HEK293T (cell line): Measurements from ENCODE around the gene KLHDC7B.

ENCODE experiments used
- ARNT ChIP-seq: fragments of 450-650 bp; IDR thresholded peaks from 2 replicates; pipeline ENCODE4 v1.6.1; 2017; ENCODE audit warnings: mild to moderate bottlenecking
- FOXK2 ChIP-seq: fragments of 450-650 bp; IDR thresholded peaks from 2 replicates; pipeline ENCODE4 v1.6.1; 2016; ENCODE audit warnings: mild to moderate bottlenecking
- HDGF ChIP-seq: fragments of 450-650 bp; IDR thresholded peaks from 2 replicates; pipeline ENCODE4 v1.6.1; 2017; ENCODE audit warnings: antibody characterized with exemption, borderline replicate concordance
- NFRKB ChIP-seq: fragments of 450-650 bp; IDR thresholded peaks from 2 replicates; pipeline ENCODE4 v1.6.1; 2016; ENCODE audit warnings: mild to moderate bottlenecking, moderate library complexity
- SP1 ChIP-seq: fragments of 450-650 bp; IDR thresholded peaks from 2 replicates; pipeline ENCODE4 v1.6.1; 2017
- SUZ12 ChIP-seq: fragments of 450-650 bp; IDR thresholded peaks from 2 replicates; pipeline ENCODE4 v1.6.1; 2016; ENCODE audit warnings: mild to moderate bottlenecking
- TARDBP ChIP-seq: fragments of 450-650 bp; IDR thresholded peaks from 2 replicates; pipeline ENCODE4 v1.6.1; 2016
- ZNF384 ChIP-seq: fragments of 450-650 bp; IDR thresholded peaks from 2 replicates; pipeline ENCODE4 v1.6.1; 2016

GRCh38 chr22:50516891-50517290, 28.8 kb upstream of the KLHDC7B start:
- TF ChIP-seq SP1 = no peak
- no peak for TF ChIP-seq ZNF384
- TF ChIP-seq HDGF = no peak
- TF ChIP-seq ARNT = no peak
- no peak for TF ChIP-seq FOXK2
- TF ChIP-seq SUZ12 = no peak
- no peak for TF ChIP-seq TARDBP
- TF ChIP-seq NFRKB = no peak
